CD8-positive, alpha-beta memory T cell (primary cell): ENCODE measurements around the gene STAT4. TPM values are rescaled to one million over a fixed set of nuclear protein-coding genes. Genes with fewer than 3 reads are reported as not detected.

Experiments used
- CTCF ChIA-PET: fragments of 350-600 bp; sonication (Branson Sonifier 250); formaldehyde crosslinking; loops from one replicate; lab custom pipeline; 2021; ENCODE audit warnings: antibody characterized with exemption; lab: Charles Lee
- POLR2A ChIA-PET: fragments of 350-600 bp; sonication (Branson Sonifier 250); formaldehyde crosslinking; loops from one replicate; lab custom pipeline; 2021; ENCODE audit warnings: antibody characterized with exemption; lab: Charles Lee
- DNase-seq, 5 donors: peaks; one replicate each; pipeline versions ENCODE4 v3.0.0 to v3.0.0-alpha.2; 2020 to 2022; ENCODE audit warnings: mixed read lengths in 1 of 5
- H3K27ac ChIP-seq: one replicate; pipeline ENCODE4 v1.7.0; 2013; ENCODE audit warnings: low read depth, mild to moderate bottlenecking, low read length, moderate library complexity
- H3K27me3 ChIP-seq: 2 replicates; pipeline ENCODE4 v1.7.0; 2013; ENCODE audit warnings: low read length, mild to moderate bottlenecking; ENCODE audit not compliant: insufficient read depth, poor library complexity, severe bottlenecking
- H3K36me3 ChIP-seq: 2 replicates; pipeline ENCODE4 v1.7.0; 2013; ENCODE audit warnings: mild to moderate bottlenecking, low read length, moderate library complexity; ENCODE audit not compliant: insufficient read depth
- H3K4me1 ChIP-seq: 2 replicates; pipeline ENCODE4 v1.7.0; 2013; ENCODE audit warnings: mild to moderate bottlenecking, low read length, moderate library complexity; ENCODE audit not compliant: insufficient read depth
- H3K4me3 ChIP-seq: 2 replicates; pipeline ENCODE4 v1.7.0; 2013; ENCODE audit warnings: mild to moderate bottlenecking, low read length
- H3K9me3 ChIP-seq: 2 replicates; pipeline ENCODE4 v1.7.0; 2013; ENCODE audit warnings: mild to moderate bottlenecking, low read length
- H3K27ac Mint-ChIP-seq, 8 donors: one replicate each; pipeline ENCODE4 v1.8.0; 2020 to 2021; ENCODE audit warnings: mixed read lengths in 8 of 8, mild to moderate bottlenecking in 6 of 8, inconsistent platforms in 3 of 8, moderate library complexity in 3 of 8
- H3K27me3 Mint-ChIP-seq, 2 donors: one replicate each; pipeline ENCODE4 v1.8.0; 2020 to 2021; ENCODE audit warnings: mixed read lengths in 2 of 2, mild to moderate bottlenecking in 1 of 2, moderate library complexity in 1 of 2
- H3K36me3 Mint-ChIP-seq, 3 donors: one replicate each; pipeline ENCODE4 v1.8.0; 2020 to 2021; ENCODE audit warnings: mixed read lengths in 3 of 3, inconsistent platforms in 1 of 3, mild to moderate bottlenecking in 1 of 3
- H3K4me1 Mint-ChIP-seq, 3 donors: one replicate each; pipeline ENCODE4 v1.8.0; 2020 to 2021; ENCODE audit warnings: mixed read lengths in 3 of 3, inconsistent platforms in 1 of 3, mild to moderate bottlenecking in 1 of 3
- H3K4me3 Mint-ChIP-seq, 7 donors: one replicate each; pipeline ENCODE4 v1.8.0; 2020 to 2021; ENCODE audit warnings: mixed read lengths in 7 of 7, mild to moderate bottlenecking in 6 of 7, moderate library complexity in 4 of 7, inconsistent platforms in 2 of 7
- H3K9me3 Mint-ChIP-seq, 5 donors: one replicate each; pipeline ENCODE4 v1.8.0; 2020 to 2022; ENCODE audit warnings: mixed read lengths in 5 of 5, mild to moderate bottlenecking in 3 of 5, moderate library complexity in 2 of 5, inconsistent platforms in 1 of 5
- polyA plus RNA-seq: library from polyadenylated mRNA; unstranded; fragments of 300-500 nt; fragmentation: Illumina TruSeq; gene quantifications from one replicate; pipeline ENCODE4 v1.2.3, GENCODE V29; 2021
- total RNA-seq, 2 experiments: library from RNA; stranded (reverse); gene quantifications; one replicate each; pipeline ENCODE4 v1.2.3, GENCODE V29; 2021

STAT4 gene
- total and polyA plus RNA-seq, 3 experiments from 2014 or later: 53.0 to 88.2 (median 54.7) TPM

DNA sequence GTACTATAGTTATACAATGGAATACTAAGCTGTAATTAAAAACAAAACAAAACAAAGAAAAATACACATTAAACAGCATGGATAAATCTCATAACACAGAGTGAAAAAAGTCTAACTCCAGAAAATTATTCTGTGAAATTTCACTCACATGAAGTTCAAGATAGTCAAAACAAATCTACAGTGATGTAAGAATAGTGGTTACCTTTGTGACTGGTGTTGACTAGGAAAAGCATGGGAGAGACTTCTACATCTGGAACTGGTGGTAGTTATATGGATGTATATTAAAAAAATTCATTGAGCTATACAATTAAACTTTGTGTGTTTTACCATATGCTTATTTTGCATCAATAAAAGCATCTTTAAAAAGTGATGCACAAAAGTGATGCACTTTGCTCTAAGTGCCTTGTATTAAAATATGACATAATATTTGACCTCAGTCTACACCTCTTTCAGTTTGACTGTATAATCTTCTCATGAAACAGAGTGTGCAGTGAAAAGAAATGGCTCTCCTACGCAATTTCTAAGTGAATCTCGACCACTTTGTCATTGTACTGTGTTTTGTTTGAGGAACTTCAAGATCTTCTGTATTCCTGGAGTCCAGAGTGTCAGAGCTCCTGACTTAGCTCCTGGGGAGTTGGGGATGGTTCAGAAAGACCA, 28.0 kb downstream of the STAT4 start:
- Histone ChIP-seq H3K27me3 (no peaks in the 10 kb centered on the region), H3K27ac (no peak overlapping the region), H3K4me1 (peaks cover 36% of the 10 kb centered on the region), H3K36me3 (no peaks in the 10 kb centered on the region), H3K4me3 (no peak overlapping the region), H3K9me3 (no peaks in the 10 kb centered on the region)
- Mint-ChIP-seq H3K36me3 (peaks cover 10 to 67% (median 33%) of the 10 kb centered on the region in 3 donors), H3K4me1 (peaks cover 71 to 90% (median 82%) of the 10 kb centered on the region in 3 donors), H3K9me3 (no peaks in the 10 kb centered on the region), H3K27ac (peak overlapping the region; percentile 8 to 89 (median 62)), H3K4me3 (peak overlapping the region in 1 of 7 donors; percentile 28), H3K27me3 (no peaks in the 10 kb centered on the region)
- ChIA-PET POLR2A (no interaction called here), CTCF (no interaction called here)
- no peak for DNase-seq

GRCh38 chr2:191117341-191117740, 33.5 kb downstream of the STAT4 start:
- no peak overlapping the region for H3K27ac ChIP-seq
- H3K36me3 Mint-ChIP-seq: peaks cover 12 to 65% (median 29%) of the 10 kb centered on the region in 3 donors
- no peaks in the 10 kb centered on the region for H3K36me3 ChIP-seq
- ChIA-PET CTCF (interaction anchor here (0.7 to 3.6 kb wide), 3 partner anchors 38 to 121 kb away, joined by 3 to 22 read pairs (median 4); no protein-coding TSS in a partner anchor), POLR2A (no interaction called here)
- H3K27ac Mint-ChIP-seq: peak overlapping the region in 5 of 8 donors; percentile 11 to 58 (median 50)
- no peaks in the 10 kb centered on the region for H3K27me3 Mint-ChIP-seq
- H3K4me1 ChIP-seq: peaks cover 42% of the 10 kb centered on the region
- H3K27me3 ChIP-seq: no peaks in the 10 kb centered on the region
- H3K9me3 ChIP-seq: no peaks in the 10 kb centered on the region
- peaks cover 75 to 94% (median 86%) of the 10 kb centered on the region in 3 donors for H3K4me1 Mint-ChIP-seq
- H3K4me3 Mint-ChIP-seq: peak overlapping the region in 1 of 7 donors; percentile 54
- DNase-seq: no peak
- H3K4me3 ChIP-seq: no peak overlapping the region
- no peaks in the 10 kb centered on the region for H3K9me3 Mint-ChIP-seq

- Mint-ChIP-seq H3K4me3 (peak overlapping the region; percentile 38 to 80 (median 49)), H3K36me3 (peaks cover 16 to 63% (median 29%) of the 10 kb centered on the region in 3 donors), H3K4me1 (peaks cover 72 to 93% (median 89%) of the 10 kb centered on the region in 3 donors), H3K27me3 (no peaks in the 10 kb centered on the region), H3K9me3 (no peaks in the 10 kb centered on the region), H3K27ac (peak overlapping the region; percentile 91 to 100 (median 98))
- Histone ChIP-seq H3K27me3 (no peaks in the 10 kb centered on the region), H3K27ac (peak overlapping the region; percentile 65), H3K9me3 (no peaks in the 10 kb centered on the region), H3K4me1 (peaks cover 43% of the 10 kb centered on the region), H3K36me3 (no peaks in the 10 kb centered on the region), H3K4me3 (no peak overlapping the region)
- ChIA-PET POLR2A (interaction anchor here (0.7 to 2.7 kb wide), 5 partner anchors 10 to 562 kb away, joined by 3 to 26 read pairs (median 9); partner anchors contain the start of gene STAT4), CTCF (interaction anchor here (1.1 to 3.6 kb wide), 6 partner anchors 10 to 69 kb away, joined by 3 to 22 read pairs (median 8); partner anchors contain the start of gene STAT4)
- DNase-seq: no peak
Observed at GRCh38 chr2:191115804-191116203, 35.0 kb downstream of the STAT4 start.

DNA sequence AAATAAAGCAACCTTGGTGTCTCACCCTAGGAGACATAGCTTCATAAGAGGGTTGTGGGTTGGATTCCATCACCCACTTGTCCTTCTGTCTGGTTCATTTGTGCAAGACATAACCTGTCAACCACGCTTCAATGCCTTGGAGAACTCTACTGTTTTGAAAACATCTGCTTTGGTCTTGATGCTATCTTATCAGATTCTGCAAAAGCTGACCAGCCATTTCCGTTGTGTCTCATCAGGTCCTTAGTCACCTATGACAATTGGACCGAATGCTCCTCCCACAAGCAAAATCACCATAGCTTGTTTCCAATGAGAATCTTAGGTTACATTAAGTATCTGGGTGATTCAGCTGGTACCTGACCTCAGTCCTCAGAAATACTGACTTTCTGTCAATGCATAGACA, 35.4 kb downstream of the STAT4 start:
- peaks cover 17 to 62% (median 29%) of the 10 kb centered on the region in 3 donors for H3K36me3 Mint-ChIP-seq
- no peaks in the 10 kb centered on the region for H3K9me3 Mint-ChIP-seq
- peak; percentile 5 to 78 (median 47) for DNase-seq
- peak overlapping the region; percentile 91 to 100 (median 98) for H3K27ac Mint-ChIP-seq
- no peaks in the 10 kb centered on the region for H3K27me3 Mint-ChIP-seq
- peak overlapping the region; percentile 38 to 80 (median 49) for H3K4me3 Mint-ChIP-seq
- peaks cover 73 to 93% (median 89%) of the 10 kb centered on the region in 3 donors for H3K4me1 Mint-ChIP-seq
- H3K9me3 ChIP-seq: no peaks in the 10 kb centered on the region
- H3K27me3 ChIP-seq: no peaks in the 10 kb centered on the region
- POLR2A ChIA-PET: interaction anchor here (0.7 to 2.7 kb wide), 5 partner anchors 9 to 54 kb away, joined by 3 to 26 read pairs (median 4); partner anchors contain the start of gene STAT4
- H3K36me3 ChIP-seq: no peaks in the 10 kb centered on the region
- CTCF ChIA-PET: interaction anchor here (1.1 to 3.6 kb wide), 7 partner anchors 11 to 69 kb away, joined by 3 to 22 read pairs (median 6); partner anchors contain the start of gene STAT4
- H3K4me3 ChIP-seq: no peak overlapping the region
- peaks cover 43% of the 10 kb centered on the region for H3K4me1 ChIP-seq
- peak overlapping the region; percentile 65 for H3K27ac ChIP-seq

GRCh38 chr2:191114403-191114886, 36.3 kb downstream of the STAT4 start:
- CTCF ChIA-PET: interaction anchor here (1.4 to 3.6 kb wide), 5 partner anchors 34 to 68 kb away, joined by 3 to 22 read pairs (median 12); partner anchors contain the start of gene STAT4
- H3K27me3 ChIP-seq: no peaks in the 10 kb centered on the region
- Mint-ChIP-seq H3K9me3 (no peaks in the 10 kb centered on the region), H3K4me3 (peak overlapping the region; percentile 28 to 83 (median 68)), H3K36me3 (peaks cover 18 to 64% (median 21%) of the 10 kb centered on the region in 3 donors), H3K27me3 (no peaks in the 10 kb centered on the region), H3K4me1 (peaks cover 76 to 93% (median 89%) of the 10 kb centered on the region in 3 donors), H3K27ac (peak overlapping the region; percentile 91 to 100 (median 98))
- no peaks in the 10 kb centered on the region for H3K9me3 ChIP-seq
- peaks cover 51% of the 10 kb centered on the region for H3K4me1 ChIP-seq
- H3K4me3 ChIP-seq: no peak overlapping the region
- peak overlapping the region; percentile 65 for H3K27ac ChIP-seq
- POLR2A ChIA-PET: interaction anchor here (0.7 to 2.7 kb wide), 4 partner anchors 10 to 53 kb away, joined by 3 to 26 read pairs (median 6); partner anchors contain the start of gene STAT4
- no peaks in the 10 kb centered on the region for H3K36me3 ChIP-seq
- peak in 4 of 5 donors; percentile 30 to 68 (median 50) for DNase-seq

- Mint-ChIP-seq H3K4me1 (peaks cover 78 to 93% (median 90%) of the 10 kb centered on the region in 3 donors), H3K4me3 (peak overlapping the region in 6 of 7 donors; percentile 30 to 83 (median 67)), H3K27me3 (no peaks in the 10 kb centered on the region), H3K9me3 (no peaks in the 10 kb centered on the region), H3K36me3 (peaks cover 14 to 61% (median 18%) of the 10 kb centered on the region in 3 donors), H3K27ac (peak overlapping the region; percentile 72 to 100 (median 98))
- Histone ChIP-seq H3K9me3 (no peaks in the 10 kb centered on the region), H3K27ac (peak overlapping the region; percentile 65), H3K36me3 (no peaks in the 10 kb centered on the region), H3K4me3 (no peak overlapping the region), H3K27me3 (no peaks in the 10 kb centered on the region), H3K4me1 (peaks cover 51% of the 10 kb centered on the region)
- ChIA-PET POLR2A (interaction anchor here (2.7 kb wide), 1 partner anchor 36 kb away, joined by 26 read pairs; the partner anchor contains the start of gene STAT4), CTCF (interaction anchor here (2.0 to 3.6 kb wide), 4 partner anchors 35 to 62 kb away, joined by 6 to 22 read pairs (median 12); partner anchors contain the start of gene STAT4)
- no peak for DNase-seq
Observed at GRCh38 chr2:191113761-191114160, 37.0 kb downstream of the STAT4 start.

DNA sequence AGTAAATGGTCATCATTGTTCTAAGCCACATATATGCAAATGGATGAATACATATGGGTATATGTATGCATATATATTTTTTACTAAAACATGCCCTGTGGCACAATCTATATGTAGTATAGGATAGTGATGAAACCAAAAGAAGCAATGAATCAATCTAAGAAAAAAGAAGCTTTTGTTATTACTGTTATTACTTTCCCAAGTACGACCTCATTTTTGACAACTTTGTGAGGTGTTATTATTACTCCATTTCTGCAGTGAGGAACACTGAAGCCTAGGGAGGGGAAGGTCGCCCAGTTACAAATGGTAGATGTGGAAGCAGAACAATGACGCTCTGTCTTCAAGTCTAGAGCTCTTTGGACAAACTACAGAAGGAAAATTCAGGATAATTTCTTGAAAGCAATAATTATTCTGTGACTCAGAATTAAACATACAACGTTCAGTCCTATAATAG, 38.3 kb downstream of the STAT4 start:
- peak overlapping the region; percentile 34 to 100 (median 98) for H3K27ac Mint-ChIP-seq
- H3K9me3 Mint-ChIP-seq: no peaks in the 10 kb centered on the region
- Histone ChIP-seq H3K36me3 (no peaks in the 10 kb centered on the region), H3K27ac (no peak overlapping the region), H3K4me1 (peaks cover 51% of the 10 kb centered on the region), H3K4me3 (no peak overlapping the region), H3K27me3 (no peaks in the 10 kb centered on the region), H3K9me3 (no peaks in the 10 kb centered on the region)
- no peaks in the 10 kb centered on the region for H3K27me3 Mint-ChIP-seq
- DNase-seq: no peak
- H3K4me3 Mint-ChIP-seq: peak overlapping the region in 5 of 7 donors; percentile 1 to 54 (median 14)
- peaks cover 81 to 93% (median 92%) of the 10 kb centered on the region in 3 donors for H3K4me1 Mint-ChIP-seq
- ChIA-PET POLR2A (interaction anchor here (0.6 to 2.0 kb wide), 2 partner anchors 21 to 38 kb away, joined by 3 to 4 read pairs; no protein-coding TSS in a partner anchor), CTCF (interaction anchor here (0.9 to 1.3 kb wide), 4 partner anchors 28 to 60 kb away, joined by 3 to 4 read pairs (median 3); no protein-coding TSS in a partner anchor)
- H3K36me3 Mint-ChIP-seq: peaks cover 3 to 61% (median 20%) of the 10 kb centered on the region in 3 donors
